Panc1 (cell line): ENCODE data around the gene CAAP1. TPM values are rescaled to one million over a fixed set of nuclear protein-coding genes. Genes with fewer than 3 reads are reported as not detected.
"Not testable (repeated sequence)": the region's sequence is repeated elsewhere in the genome, so short reads cannot be mapped to it uniquely, and the experiment has no call there.

Experiments used
- ATAC-seq: fragments of 200-7000 bp; cut with Tn5 transposase; 2 replicates; pipeline ENCODE4 v1.9.1; 2020; ENCODE audit warnings: mild to moderate bottlenecking, moderate library complexity
- BruUV-seq: library from RNA; stranded (reverse); fragments of 400-500 nt; replicated peaks from 2 replicates; lab custom pipeline; 2021; lab: Mats Ljungman, UMichigan
- CTCF ChIA-PET: fragments of 300-600 bp; sonication (Branson Sonifier 250); formaldehyde crosslinking; loops from one replicate; lab custom pipeline; 2022; ENCODE audit warnings: antibody characterized with exemption; lab: Charles Lee
- POLR2A ChIA-PET: fragments of 300-600 bp; sonication (Branson Sonifier 250); formaldehyde crosslinking; loops from one replicate; lab custom pipeline; 2022; ENCODE audit warnings: antibody characterized with exemption; lab: Charles Lee
- DNase-seq: peaks from one replicate; pipeline ENCODE4 v3.0.0-alpha.2; 2010; ENCODE audit warnings: low read depth, low spot score
- H3K27ac ChIP-seq: 2 replicates; pipeline ENCODE4 v1.5.1; 2011; ENCODE audit warnings: mild to moderate bottlenecking, low read length, inconsistent platforms
- H3K27me3 ChIP-seq: fragments of 200-500 bp; sonication (Bioruptor generic); 2 replicates; pipeline ENCODE4 v1.6.0; 2014; ENCODE audit warnings: low read length, inconsistent platforms; ENCODE audit not compliant: control insufficient read depth, insufficient read depth
- H3K36me3 ChIP-seq: fragments of 200-500 bp; sonication (Bioruptor generic); 2 replicates; pipeline ENCODE4 v1.5.1; 2014; ENCODE audit warnings: inconsistent platforms, mild to moderate bottlenecking, low read length, moderate library complexity; ENCODE audit not compliant: control insufficient read depth, insufficient read depth
- H3K4me1 ChIP-seq: 2 replicates; pipeline ENCODE4 v1.5.1; 2011; ENCODE audit warnings: inconsistent platforms, mild to moderate bottlenecking, low read length, moderate library complexity; ENCODE audit not compliant: control insufficient read depth, insufficient read depth
- H3K4me3 ChIP-seq, 2 experiments: 2 replicates each; pipeline ENCODE4 v1.5.1; 2011 to 2012; ENCODE audit warnings: low read depth in 2 of 2, low read length in 2 of 2, mild to moderate bottlenecking in 2 of 2, inconsistent platforms in 1 of 2, moderate library complexity in 1 of 2
- H3K9me3 ChIP-seq: fragments of 200-500 bp; sonication (Bioruptor generic); 2 replicates; pipeline ENCODE4 v1.5.1; 2014; ENCODE audit warnings: low read depth, mild to moderate bottlenecking, inconsistent platforms, low read length, moderate library complexity; ENCODE audit not compliant: control insufficient read depth, insufficient read depth
- POLR2AphosphoS5 ChIP-seq: IDR thresholded peaks from 2 replicates; pipeline ENCODE4 v1.6.1; 2012; ENCODE audit warnings: mild to moderate bottlenecking, low read depth, low read length, moderate library complexity
- SIN3A ChIP-seq: IDR thresholded peaks from 2 replicates; pipeline ENCODE4 v1.6.1; 2012; ENCODE audit warnings: low read depth, mild to moderate bottlenecking, low read length, moderate library complexity, borderline replicate concordance; ENCODE audit not compliant: insufficient read depth
- TCF7L2 ChIP-seq: IDR thresholded peaks from 2 replicates; pipeline ENCODE4 v1.6.1; 2011; ENCODE audit warnings: mild to moderate bottlenecking, low read depth, low read length, inconsistent platforms
- in situ Hi-C: cut with HindIII; loops from 2 replicates; pipeline ENCODE4 v1.10.0; 2016; ENCODE audit warnings: low sequenced_read_pairs, low pct_unique_long_range_greater_than_20kb
- intact Hi-C: fragments of 100-400 bp; cut with micrococcal nuclease; formaldehyde crosslinking; loops from one replicate; pipeline ENCODE4 v1.10.0; 2022; ENCODE audit not compliant: unreplicated experiment
- total RNA-seq: library from RNA; stranded (reverse); gene quantifications from one replicate; pipeline ENCODE4 v1.2.1, GENCODE V29; 2021; ENCODE audit not compliant: unreplicated experiment
- TF ChIP-seq, protein P1 (sequence below), 2 experiments: IDR thresholded peaks; 2 replicates each; pipeline ENCODE4 v1.6.1; 2011 to 2012; ENCODE audit warnings: low read depth in 2 of 2, control low read depth in 1 of 2, low read length in 1 of 2, mild to moderate bottlenecking in 1 of 2, moderate library complexity in 1 of 2; ENCODE audit not compliant: insufficient read depth in 1 of 2
- TF ChIP-seq, protein P2 (sequence below): fragments of 450-650 bp; IDR thresholded peaks from 2 replicates; pipeline ENCODE4 v1.5.1; 2017; ENCODE audit warnings: mild to moderate bottlenecking

The CAAP1 gene
- total RNA-seq, 1 experiment from 2014 or later: 7.2 TPM

DNA sequence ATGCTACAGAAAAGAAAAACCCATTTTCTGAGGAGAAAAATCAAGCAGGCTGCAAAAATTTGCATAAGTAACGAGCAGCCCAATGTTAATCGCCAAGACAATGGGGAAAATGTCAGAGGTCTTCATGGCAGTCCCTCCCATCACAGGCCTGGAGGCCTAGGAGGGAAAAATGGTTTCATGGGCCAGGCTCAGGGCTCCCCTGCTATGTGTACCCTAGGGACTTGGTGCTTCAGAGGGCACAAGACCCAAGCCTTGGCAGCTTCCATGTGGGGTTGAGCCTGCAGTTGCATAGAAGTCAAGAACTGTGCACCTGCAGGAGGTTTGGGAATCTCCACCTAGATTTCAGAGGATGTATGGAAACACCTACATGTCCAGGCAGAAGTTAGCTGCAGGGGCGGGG, 10.4 kb downstream of the CAAP1 start:
- POLR2A ChIA-PET: no interaction called here

DNA sequence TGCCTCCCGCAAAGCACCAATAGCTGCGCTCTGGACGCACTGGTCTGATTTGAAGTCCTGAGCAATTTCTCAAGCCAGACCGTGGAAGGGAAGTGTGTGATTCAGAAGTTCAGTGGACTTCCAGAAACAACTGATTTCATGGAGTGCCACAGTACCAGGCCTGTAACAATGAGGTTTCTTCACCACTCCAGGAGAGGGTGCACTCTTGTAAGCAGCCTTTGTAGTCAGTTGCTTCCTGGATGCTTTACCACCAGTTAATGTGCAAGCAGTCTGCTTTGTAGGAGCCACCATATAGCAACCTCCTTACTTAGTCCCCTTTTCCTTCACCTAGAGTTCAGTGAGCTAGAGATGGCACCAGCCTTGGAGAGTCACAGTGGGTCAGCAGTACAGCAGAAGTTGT, 12.3 kb downstream of the CAAP1 start:
- DNase-seq: no peak
- POLR2A ChIA-PET: no interaction called here
- TF ChIP-seq POLR2AphosphoS5 (no peak), SIN3A (no peak), TCF7L2 (no peak)
- TF ChIP-seq, protein P1, sequence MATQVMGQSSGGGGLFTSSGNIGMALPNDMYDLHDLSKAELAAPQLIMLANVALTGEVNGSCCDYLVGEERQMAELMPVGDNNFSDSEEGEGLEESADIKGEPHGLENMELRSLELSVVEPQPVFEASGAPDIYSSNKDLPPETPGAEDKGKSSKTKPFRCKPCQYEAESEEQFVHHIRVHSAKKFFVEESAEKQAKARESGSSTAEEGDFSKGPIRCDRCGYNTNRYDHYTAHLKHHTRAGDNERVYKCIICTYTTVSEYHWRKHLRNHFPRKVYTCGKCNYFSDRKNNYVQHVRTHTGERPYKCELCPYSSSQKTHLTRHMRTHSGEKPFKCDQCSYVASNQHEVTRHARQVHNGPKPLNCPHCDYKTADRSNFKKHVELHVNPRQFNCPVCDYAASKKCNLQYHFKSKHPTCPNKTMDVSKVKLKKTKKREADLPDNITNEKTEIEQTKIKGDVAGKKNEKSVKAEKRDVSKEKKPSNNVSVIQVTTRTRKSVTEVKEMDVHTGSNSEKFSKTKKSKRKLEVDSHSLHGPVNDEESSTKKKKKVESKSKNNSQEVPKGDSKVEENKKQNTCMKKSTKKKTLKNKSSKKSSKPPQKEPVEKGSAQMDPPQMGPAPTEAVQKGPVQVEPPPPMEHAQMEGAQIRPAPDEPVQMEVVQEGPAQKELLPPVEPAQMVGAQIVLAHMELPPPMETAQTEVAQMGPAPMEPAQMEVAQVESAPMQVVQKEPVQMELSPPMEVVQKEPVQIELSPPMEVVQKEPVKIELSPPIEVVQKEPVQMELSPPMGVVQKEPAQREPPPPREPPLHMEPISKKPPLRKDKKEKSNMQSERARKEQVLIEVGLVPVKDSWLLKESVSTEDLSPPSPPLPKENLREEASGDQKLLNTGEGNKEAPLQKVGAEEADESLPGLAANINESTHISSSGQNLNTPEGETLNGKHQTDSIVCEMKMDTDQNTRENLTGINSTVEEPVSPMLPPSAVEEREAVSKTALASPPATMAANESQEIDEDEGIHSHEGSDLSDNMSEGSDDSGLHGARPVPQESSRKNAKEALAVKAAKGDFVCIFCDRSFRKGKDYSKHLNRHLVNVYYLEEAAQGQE (IDR thresholded peaks at IDR 0.05; ENCODE audit: insufficient read depth in 1 of 2, low read depth in 2 of 2, low read length in 1 of 2): no peak
- TF ChIP-seq, protein P2, sequence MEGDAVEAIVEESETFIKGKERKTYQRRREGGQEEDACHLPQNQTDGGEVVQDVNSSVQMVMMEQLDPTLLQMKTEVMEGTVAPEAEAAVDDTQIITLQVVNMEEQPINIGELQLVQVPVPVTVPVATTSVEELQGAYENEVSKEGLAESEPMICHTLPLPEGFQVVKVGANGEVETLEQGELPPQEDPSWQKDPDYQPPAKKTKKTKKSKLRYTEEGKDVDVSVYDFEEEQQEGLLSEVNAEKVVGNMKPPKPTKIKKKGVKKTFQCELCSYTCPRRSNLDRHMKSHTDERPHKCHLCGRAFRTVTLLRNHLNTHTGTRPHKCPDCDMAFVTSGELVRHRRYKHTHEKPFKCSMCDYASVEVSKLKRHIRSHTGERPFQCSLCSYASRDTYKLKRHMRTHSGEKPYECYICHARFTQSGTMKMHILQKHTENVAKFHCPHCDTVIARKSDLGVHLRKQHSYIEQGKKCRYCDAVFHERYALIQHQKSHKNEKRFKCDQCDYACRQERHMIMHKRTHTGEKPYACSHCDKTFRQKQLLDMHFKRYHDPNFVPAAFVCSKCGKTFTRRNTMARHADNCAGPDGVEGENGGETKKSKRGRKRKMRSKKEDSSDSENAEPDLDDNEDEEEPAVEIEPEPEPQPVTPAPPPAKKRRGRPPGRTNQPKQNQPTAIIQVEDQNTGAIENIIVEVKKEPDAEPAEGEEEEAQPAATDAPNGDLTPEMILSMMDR: no peak

More for the DNA sequence above, 10.4 kb downstream of the CAAP1 start:
- no TSS peak for BruUV-seq
- Histone ChIP-seq H3K27me3 (no peaks in the 10 kb centered on the region), H3K27ac (no peak overlapping the region), H3K4me1 (no peaks in the 10 kb centered on the region), H3K4me3 (no peak overlapping the region), H3K9me3 (no peaks in the 10 kb centered on the region), H3K36me3 (no peaks in the 10 kb centered on the region)
- TF ChIP-seq, protein P2: no peak
- TF ChIP-seq, protein P1 (IDR thresholded peaks at IDR 0.05; ENCODE audit: insufficient read depth in 1 of 2, low read depth in 2 of 2, low read length in 1 of 2): no peak
- TF ChIP-seq SIN3A (no peak), POLR2AphosphoS5 (no peak), TCF7L2 (no peak)
- in situ Hi-C loops: no loop called here
- intact Hi-C loops: no loop called here
- ATAC-seq (no peak), DNase-seq (no peak)
- CTCF ChIA-PET: no interaction called here

DNA sequence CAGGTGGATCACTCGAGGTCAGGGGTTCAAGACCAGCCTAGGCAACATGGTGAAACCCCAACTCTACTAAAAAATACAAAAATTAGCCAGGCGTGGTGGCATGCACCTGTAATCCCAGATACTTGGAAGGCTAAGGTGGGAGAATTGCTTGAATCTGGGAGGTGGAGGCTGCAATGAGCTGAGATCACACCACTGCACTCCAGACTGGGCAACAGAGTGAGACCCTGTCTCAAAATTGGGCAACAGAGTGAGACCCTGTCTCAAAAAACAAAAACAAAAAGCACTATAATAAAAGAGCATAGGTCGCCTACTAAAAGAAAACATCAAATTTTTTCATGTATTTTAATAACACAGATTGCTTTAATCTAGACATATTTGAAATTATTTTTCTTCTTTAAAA, 17.4 kb downstream of the CAAP1 start:
- CTCF ChIA-PET, H3K9me3 ChIP-seq, DNase-seq, BruUV-seq, H3K4me3 ChIP-seq, H3K4me1 ChIP-seq, H3K27ac ChIP-seq, in situ Hi-C loops, H3K36me3 ChIP-seq, ATAC-seq, H3K27me3 ChIP-seq, intact Hi-C loops: not testable (repeated sequence)
- POLR2A ChIA-PET: interaction anchor here (0.5 kb wide), 1 partner anchor 1087 kb away, joined by 4 read pairs; no protein-coding TSS in a partner anchor

More for the DNA sequence above, 12.3 kb downstream of the CAAP1 start:
- ATAC-seq: no peak
- intact Hi-C loops (no loop called here), in situ Hi-C loops (no loop called here)
- Histone ChIP-seq H3K9me3 (no peaks in the 10 kb centered on the region), H3K4me3 (no peak overlapping the region), H3K27ac (no peak overlapping the region), H3K27me3 (no peaks in the 10 kb centered on the region), H3K36me3 (no peaks in the 10 kb centered on the region), H3K4me1 (no peaks in the 10 kb centered on the region)
- CTCF ChIA-PET: no interaction called here
- no TSS peak for BruUV-seq
